Measurements from ENCODE around the gene MAGEB3. TPM values are rescaled to one million over a fixed set of nuclear protein-coding genes. Genes with fewer than 3 reads are reported as not detected.

The MAGEB3 gene, protein sequence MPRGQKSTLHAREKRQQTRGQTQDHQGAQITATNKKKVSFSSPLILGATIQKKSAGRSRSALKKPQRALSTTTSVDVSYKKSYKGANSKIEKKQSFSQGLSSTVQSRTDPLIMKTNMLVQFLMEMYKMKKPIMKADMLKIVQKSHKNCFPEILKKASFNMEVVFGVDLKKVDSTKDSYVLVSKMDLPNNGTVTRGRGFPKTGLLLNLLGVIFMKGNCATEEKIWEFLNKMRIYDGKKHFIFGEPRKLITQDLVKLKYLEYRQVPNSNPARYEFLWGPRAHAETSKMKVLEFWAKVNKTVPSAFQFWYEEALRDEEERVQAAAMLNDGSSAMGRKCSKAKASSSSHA
- total RNA-seq (ENCODE audit: low replicate concordance): not detected in 2 replicates

DNA sequence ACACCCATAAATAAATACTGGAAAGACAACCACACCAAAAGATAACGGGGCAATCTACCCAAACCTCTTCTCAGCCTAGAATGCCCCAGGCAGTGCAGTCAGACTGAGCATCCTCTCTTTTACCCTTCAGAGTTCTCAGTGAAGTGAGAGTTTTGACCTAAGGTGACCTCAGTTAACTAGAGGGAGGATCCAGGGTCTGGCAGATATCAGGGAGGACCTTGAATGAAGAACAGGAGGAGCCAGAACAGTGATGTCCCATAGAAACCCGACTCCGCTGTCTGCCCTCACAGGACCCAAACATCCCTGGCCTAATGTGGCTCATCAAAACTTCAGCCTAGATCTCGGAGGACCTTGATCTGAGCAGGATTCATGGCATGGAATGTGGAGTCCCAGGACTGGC lies at the start of gene MAGEB3:
MAGEB3 (plus strand) TSS at position 263 of the 400 bp plus-strand sequence. CDS start 5,268 bp downstream, outside the sequence.

DNA sequence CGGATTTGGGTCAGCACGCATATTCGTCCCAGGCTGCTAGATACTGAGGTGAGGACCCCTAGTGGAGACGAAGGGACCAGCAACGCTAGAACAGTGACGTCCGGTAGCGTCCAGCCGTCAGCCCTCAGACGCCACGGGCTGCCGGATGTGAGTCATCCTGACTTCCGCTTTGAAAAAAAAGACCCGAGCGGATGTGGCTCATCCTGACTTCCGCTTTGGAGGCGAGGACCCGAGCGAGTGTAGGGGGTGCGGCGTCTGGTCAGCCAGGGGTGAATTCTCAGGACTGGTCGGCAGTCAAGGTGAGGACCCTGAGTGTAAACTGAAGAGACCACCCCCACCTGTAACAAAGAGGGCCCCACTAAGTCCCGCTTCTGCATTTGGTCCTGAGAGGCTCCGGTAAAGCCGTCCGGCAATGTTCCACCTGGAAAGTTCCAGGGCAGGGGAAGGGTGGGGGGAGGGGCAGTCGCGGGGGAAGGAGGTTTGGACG lies 15.1 kb upstream of the MAGEB3 start, which contains the start of gene MAGEB2:
MAGEB2 (plus strand) TSS at position 207 of the 487 bp plus-strand sequence. CDS start 3,018 bp downstream, outside the sequence.

DNA sequence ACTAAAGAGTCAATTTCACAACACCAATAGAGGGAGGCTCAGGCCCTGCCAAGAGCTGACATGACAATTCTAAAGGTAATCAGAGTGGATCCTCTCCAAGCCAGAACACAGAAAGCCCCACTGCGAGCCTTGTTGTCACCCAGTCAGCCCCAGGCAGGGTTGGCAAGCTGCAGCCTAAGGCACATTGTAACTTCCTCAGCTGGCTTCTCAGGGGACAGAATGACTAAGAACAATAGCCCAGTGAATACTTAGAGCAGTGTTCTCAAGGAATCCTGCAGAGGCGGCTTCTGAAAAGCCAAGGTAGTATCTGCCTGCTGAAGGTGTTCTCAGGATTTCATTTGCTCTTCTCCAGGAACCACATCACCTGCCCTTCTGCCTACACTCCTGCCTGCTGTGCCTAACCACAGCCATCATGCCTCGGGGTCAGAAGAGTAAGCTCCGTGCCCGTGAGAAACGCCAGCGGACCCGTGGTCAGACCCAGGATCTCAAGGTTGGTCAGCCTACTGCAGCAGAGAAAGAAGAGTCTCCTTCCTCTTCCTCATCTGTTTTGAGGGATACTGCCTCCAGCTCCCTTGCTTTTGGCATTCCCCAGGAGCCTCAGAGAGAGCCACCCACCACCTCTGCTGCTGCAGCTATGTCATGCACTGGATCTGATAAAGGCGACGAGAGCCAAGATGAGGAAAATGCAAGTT lies 11.4 kb downstream of the MAGEB3 start, which contains the start of gene MAGEB4:
MAGEB4 (plus strand) TSS at position 277 of the 692 bp plus-strand sequence; CDS start at position 413, 136 bp downstream.

DNA sequence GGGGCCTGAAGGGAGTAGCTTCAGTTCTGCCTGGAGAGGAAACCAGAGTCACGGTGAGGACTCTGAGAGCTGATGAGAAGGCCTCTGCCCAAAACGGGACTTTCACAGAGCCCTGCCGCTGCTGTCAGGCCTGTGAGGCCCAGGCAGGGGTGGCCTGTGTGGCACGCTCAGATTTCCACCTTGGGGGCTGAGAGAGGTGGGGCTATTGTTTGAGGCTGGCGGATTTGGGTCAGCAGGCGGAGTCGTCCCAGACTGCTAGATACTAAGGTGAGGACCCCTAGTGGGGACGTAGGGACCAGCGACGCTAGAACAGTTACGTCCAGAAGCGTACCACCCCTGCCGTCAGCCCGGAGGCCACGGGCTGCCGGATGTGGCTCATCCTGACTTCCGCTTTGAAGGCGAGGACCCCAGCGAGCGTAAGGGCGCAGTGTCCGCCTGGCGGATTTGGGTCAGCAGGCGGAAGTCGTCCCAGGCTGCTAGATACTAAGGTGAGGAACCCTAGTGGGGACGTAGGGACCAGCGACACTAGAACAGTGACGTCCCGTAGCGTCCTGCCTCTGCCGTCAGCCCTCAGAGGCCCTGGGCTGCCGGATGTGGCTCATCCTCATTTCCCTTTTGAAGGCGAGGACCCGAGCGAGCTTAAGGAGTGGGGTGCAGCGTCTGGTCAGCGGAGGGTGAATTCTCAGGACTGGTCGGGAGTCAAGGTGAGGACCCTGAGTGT lies 16.5 kb downstream of the MAGEB3 start, which contains the start of gene MAGEB1:
MAGEB1 (plus strand) TSS at position 378 of the 721 bp plus-strand sequence. CDS start 3,348 bp downstream, outside the sequence.

Other genes with a start within 250 kb of the MAGEB3 start
- gene MAGEB2, start 15.1 kb upstream of the MAGEB3 start, total RNA-seq (ENCODE audit: low replicate concordance): not detected in 2 replicates
- gene MAGEB4, start 11.3 kb downstream of the MAGEB3 start, total RNA-seq (ENCODE audit: low replicate concordance): not detected in 2 replicates
- not detected in 2 replicates for gene MAGEB1, start 16.5 kb downstream of the MAGEB3 start, total RNA-seq (ENCODE audit: low replicate concordance)
- 3.2 TPM in 1 of 2 replicates, not detected in the other for gene NR0B1, start 78.7 kb downstream of the MAGEB3 start, total RNA-seq (ENCODE audit: low replicate concordance)

All from smooth muscle cell of the coronary artery (primary cell).